PC-9 (cell line): ENCODE measurements around the gene ZNF236. TPM values are rescaled to one million over a fixed set of nuclear protein-coding genes. Genes with fewer than 3 reads are reported as not detected.

ENCODE experiments used
- BruUV-seq: library from RNA; stranded (reverse); fragments of 400-500 nt; replicated peaks from 2 replicates; lab custom pipeline; 2021; lab: Mats Ljungman, UMichigan
- CTCF ChIA-PET: fragments of 300-600 bp; sonication (Branson Sonifier 250); formaldehyde crosslinking; loops from one replicate; lab custom pipeline; 2022; ENCODE audit warnings: antibody characterized with exemption; lab: Charles Lee
- POLR2A ChIA-PET: fragments of 300-600 bp; sonication (Branson Sonifier 250); formaldehyde crosslinking; loops from one replicate; lab custom pipeline; 2022; ENCODE audit warnings: antibody characterized with exemption; ENCODE audit not compliant: unreplicated experiment; lab: Charles Lee
- DNase-seq, 2 experiments: peaks; one replicate each; pipeline versions ENCODE4 v3.0.0 to v3.0.0-alpha.2; 2015 to 2022; ENCODE audit warnings: mixed read lengths in 1 of 2
- H2AFZ ChIP-seq: fragments of 200-600 bp; sonication (generic); 2 replicates; pipeline ENCODE4 v1.8.1; 2017; ENCODE audit warnings: antibody characterized with exemption
- H3F3A ChIP-seq: fragments of 200-600 bp; sonication (generic); 2 replicates; pipeline ENCODE4 v1.8.1; 2017; ENCODE audit warnings: antibody characterized with exemption, mild to moderate bottlenecking, low read depth; ENCODE audit not compliant: insufficient read depth
- H3K27ac ChIP-seq: fragments of 200-600 bp; sonication (generic); 2 replicates; pipeline ENCODE4 v1.6.1; 2016; ENCODE audit warnings: mixed run types
- H3K27me3 ChIP-seq: fragments of 200-600 bp; sonication (generic); 2 replicates; pipeline ENCODE4 v1.6.1; 2016; ENCODE audit warnings: low read depth, mixed run types; ENCODE audit not compliant: insufficient read depth
- H3K36me3 ChIP-seq: fragments of 200-600 bp; sonication (generic); 2 replicates; pipeline ENCODE4 v1.6.1; 2016; ENCODE audit warnings: low read depth, mixed run types
- H3K4me1 ChIP-seq: fragments of 200-600 bp; sonication (generic); replicated peaks from 2 replicates; pipeline ENCODE4 v1.6.1; 2016; ENCODE audit warnings: mixed run types; ENCODE audit not compliant: insufficient read depth
- H3K4me2 ChIP-seq: fragments of 200-600 bp; sonication (generic); 2 replicates; pipeline ENCODE4 v1.6.1; 2017; ENCODE audit warnings: mixed run types
- H3K4me3 ChIP-seq: fragments of 200-600 bp; sonication (generic); 2 replicates; pipeline ENCODE4 v1.6.1; 2016; ENCODE audit warnings: mixed run types
- H3K79me2 ChIP-seq: fragments of 200-600 bp; sonication (generic); 2 replicates; pipeline ENCODE4 v1.6.1; 2017; ENCODE audit warnings: low read depth, mixed run types
- H3K9me2 ChIP-seq: fragments of 200-600 bp; sonication (generic); 2 replicates; pipeline ENCODE4 v1.8.1; 2017; ENCODE audit warnings: mild to moderate bottlenecking; ENCODE audit not compliant: insufficient read depth
- H3K9me3 ChIP-seq: fragments of 200-600 bp; sonication (generic); 2 replicates; pipeline ENCODE4 v1.8.1; 2016; ENCODE audit warnings: low read depth; ENCODE audit not compliant: insufficient read depth
- H4K20me1 ChIP-seq: fragments of 200-600 bp; sonication (generic); 2 replicates; pipeline ENCODE4 v1.8.1; 2017; ENCODE audit not compliant: insufficient read depth
- EZH2 ChIP-seq: fragments of 200-600 bp; sonication (generic); IDR thresholded peaks from 2 replicates; pipeline ENCODE4 v1.8.0; 2017; ENCODE audit warnings: antibody characterized with exemption, low read depth
- intact Hi-C: fragments of 100-400 bp; cut with micrococcal nuclease; formaldehyde crosslinking; loops from one replicate; pipeline ENCODE4 v1.10.0; 2022; ENCODE audit not compliant: unreplicated experiment
- total RNA-seq: library from RNA; stranded (reverse); gene quantifications from 2 replicates; pipeline ENCODE4 v1.2.3, GENCODE V29; 2021
- TF ChIP-seq, protein P1 (sequence below): fragments of 200-600 bp; sonication (generic); conservative IDR thresholded peaks from 2 replicates; pipeline ENCODE4 v1.6.1; 2017; ENCODE audit warnings: mixed run types, antibody characterized with exemption, mild to moderate bottlenecking, moderate library complexity

The ZNF236 gene
- total RNA-seq, 1 experiment from 2014 or later: 10.8 TPM

DNA sequence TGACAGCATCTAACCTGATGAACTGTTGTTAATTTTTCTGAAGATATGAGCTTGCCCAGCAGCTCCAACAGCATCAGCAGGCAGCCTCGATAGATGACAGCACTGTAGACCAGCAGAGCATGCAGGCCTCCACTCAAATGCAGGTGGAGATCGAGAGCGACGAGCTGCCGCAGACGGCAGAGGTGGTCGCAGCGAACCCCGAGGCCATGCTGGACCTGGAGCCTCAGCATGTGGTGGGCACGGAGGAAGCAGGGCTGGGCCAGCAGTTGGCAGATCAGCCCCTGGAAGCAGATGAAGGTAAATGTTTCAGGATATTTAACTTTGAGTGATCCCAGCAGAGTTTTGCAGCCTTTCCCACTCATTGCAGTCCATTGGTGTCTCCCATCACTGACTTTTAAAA is 85.9 kb downstream of the ZNF236 start:
- ChIA-PET CTCF (no interaction called here), POLR2A (no interaction called here)
- no peak for TF ChIP-seq EZH2
- TF ChIP-seq, protein P1, sequence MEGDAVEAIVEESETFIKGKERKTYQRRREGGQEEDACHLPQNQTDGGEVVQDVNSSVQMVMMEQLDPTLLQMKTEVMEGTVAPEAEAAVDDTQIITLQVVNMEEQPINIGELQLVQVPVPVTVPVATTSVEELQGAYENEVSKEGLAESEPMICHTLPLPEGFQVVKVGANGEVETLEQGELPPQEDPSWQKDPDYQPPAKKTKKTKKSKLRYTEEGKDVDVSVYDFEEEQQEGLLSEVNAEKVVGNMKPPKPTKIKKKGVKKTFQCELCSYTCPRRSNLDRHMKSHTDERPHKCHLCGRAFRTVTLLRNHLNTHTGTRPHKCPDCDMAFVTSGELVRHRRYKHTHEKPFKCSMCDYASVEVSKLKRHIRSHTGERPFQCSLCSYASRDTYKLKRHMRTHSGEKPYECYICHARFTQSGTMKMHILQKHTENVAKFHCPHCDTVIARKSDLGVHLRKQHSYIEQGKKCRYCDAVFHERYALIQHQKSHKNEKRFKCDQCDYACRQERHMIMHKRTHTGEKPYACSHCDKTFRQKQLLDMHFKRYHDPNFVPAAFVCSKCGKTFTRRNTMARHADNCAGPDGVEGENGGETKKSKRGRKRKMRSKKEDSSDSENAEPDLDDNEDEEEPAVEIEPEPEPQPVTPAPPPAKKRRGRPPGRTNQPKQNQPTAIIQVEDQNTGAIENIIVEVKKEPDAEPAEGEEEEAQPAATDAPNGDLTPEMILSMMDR: no peak
- H3K27me3 ChIP-seq: no peaks in the 10 kb centered on the region
- H3K27ac ChIP-seq: no peak overlapping the region
- no peaks in the 10 kb centered on the region for H3F3A ChIP-seq
- no peak overlapping the region for H3K4me3 ChIP-seq
- no peaks in the 10 kb centered on the region; the same call in 1 of the 2 replicates for H3K36me3 ChIP-seq
- intact Hi-C loops: no loop called here
- no peak for DNase-seq
- H2AFZ ChIP-seq: no peak overlapping the region
- H3K9me2 ChIP-seq: no peaks in the 10 kb centered on the region
- no peaks in the 10 kb centered on the region for H3K79me2 ChIP-seq
- no peaks in the 10 kb centered on the region for H3K9me3 ChIP-seq
- H4K20me1 ChIP-seq: no peaks in the 10 kb centered on the region
- H3K4me2 ChIP-seq: no peak overlapping the region
- no peaks in the 10 kb centered on the region for H3K4me1 ChIP-seq
- BruUV-seq: no TSS peak

DNA sequence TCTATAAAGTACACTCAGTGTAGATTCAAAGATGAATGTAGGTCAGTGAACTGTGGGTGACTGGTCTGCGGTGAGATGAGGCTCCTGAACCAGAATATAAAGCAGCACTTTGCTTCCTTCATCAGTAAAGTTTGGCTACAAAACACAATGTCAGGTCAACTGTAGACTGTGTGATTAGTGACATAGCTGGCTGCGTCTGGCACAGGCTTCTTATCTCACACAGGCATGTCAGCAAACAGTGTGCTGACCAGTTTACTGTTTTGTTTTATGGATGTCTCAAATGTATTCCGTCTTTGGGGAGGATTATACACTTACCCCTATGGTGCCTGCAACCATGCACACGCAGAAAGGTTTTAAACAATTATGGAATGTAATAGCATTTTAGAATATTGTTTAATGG is 87.1 kb downstream of the ZNF236 start:
- H2AFZ ChIP-seq: no peak overlapping the region
- no peak for DNase-seq
- no peaks in the 10 kb centered on the region for H4K20me1 ChIP-seq
- H3K36me3 ChIP-seq: peaks cover 8% of the 10 kb centered on the region; the same call in 1 of the 2 replicates
- intact Hi-C loops: no loop called here
- H3K27me3 ChIP-seq: no peaks in the 10 kb centered on the region
- BruUV-seq: no TSS peak
- TF ChIP-seq, protein P1: no peak
- no peak for TF ChIP-seq EZH2
- POLR2A ChIA-PET: no interaction called here
- no peak overlapping the region for H3K4me3 ChIP-seq
- no peak overlapping the region for H3K27ac ChIP-seq
- no peaks in the 10 kb centered on the region for H3K79me2 ChIP-seq
- H3K4me1 ChIP-seq: no peaks in the 10 kb centered on the region
- no peaks in the 10 kb centered on the region for H3F3A ChIP-seq
- no peaks in the 10 kb centered on the region for H3K9me2 ChIP-seq
- no peak overlapping the region for H3K4me2 ChIP-seq
- CTCF ChIA-PET: no interaction called here
- no peaks in the 10 kb centered on the region for H3K9me3 ChIP-seq

DNA sequence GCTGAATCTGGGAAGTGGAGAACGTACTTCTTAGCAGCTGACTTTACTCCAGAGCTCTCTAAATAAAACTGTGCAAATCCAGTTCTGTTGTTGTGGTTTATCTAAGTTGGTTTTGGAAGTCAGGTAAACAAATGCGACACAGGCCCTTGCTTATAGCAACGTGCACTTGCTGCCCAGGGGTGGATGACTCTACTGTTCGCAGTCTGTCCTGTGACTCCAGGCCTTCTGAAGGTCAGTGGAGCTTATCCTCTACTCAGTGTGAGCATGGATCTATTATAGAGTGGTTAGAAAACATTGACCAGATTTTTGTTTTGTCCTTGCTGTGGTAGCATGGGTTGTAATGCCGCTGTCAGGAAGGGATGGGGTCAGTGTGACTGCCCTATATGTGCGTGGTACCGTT is 89.1 kb downstream of the ZNF236 start:
- ChIA-PET CTCF (no interaction called here), POLR2A (no interaction called here)
- no TSS peak for BruUV-seq
- H3K4me2 ChIP-seq: no peak overlapping the region
- no peak for DNase-seq
- no peak overlapping the region for H3K27ac ChIP-seq
- H3K9me2 ChIP-seq: no peaks in the 10 kb centered on the region
- H3K27me3 ChIP-seq: no peaks in the 10 kb centered on the region
- H3K4me3 ChIP-seq: no peak overlapping the region
- H2AFZ ChIP-seq: no peak overlapping the region
- no peaks in the 10 kb centered on the region for H3F3A ChIP-seq
- H4K20me1 ChIP-seq: no peaks in the 10 kb centered on the region
- no peaks in the 10 kb centered on the region for H3K79me2 ChIP-seq
- intact Hi-C loops: no loop called here
- H3K9me3 ChIP-seq: no peaks in the 10 kb centered on the region
- no peaks in the 10 kb centered on the region for H3K4me1 ChIP-seq
- H3K36me3 ChIP-seq: peaks cover 12% of the 10 kb centered on the region; the same call in 1 of the 2 replicates
- TF ChIP-seq, protein P1: no peak
- TF ChIP-seq EZH2: no peak
